NT2/D1 (cell line): ENCODE measurements around the gene TBCD.

Experiments used
- SUZ12 ChIP-seq: IDR thresholded peaks from 2 replicates; pipeline ENCODE4 v1.6.1; 2011; ENCODE audit not compliant: insufficient read length, insufficient read depth; ENCODE audit errors: extremely low read depth
- ZNF274 ChIP-seq: IDR thresholded peaks from 2 replicates; pipeline ENCODE4 v1.6.1; 2011; ENCODE audit warnings: mild to moderate bottlenecking, low read depth, low read length

- TF ChIP-seq ZNF274 (no peak), SUZ12 (no peak)
Observed at GRCh38 chr17:82800885-82801284, 49.0 kb downstream of the TBCD start.
